ES-I3 (cell line): ENCODE measurements around the gene CTXN1.

Experiments
- H3K36me3 ChIP-seq: 2 replicates; pipeline ENCODE4 v1.6.1; 2013; ENCODE audit warnings: mild to moderate bottlenecking, low read length, control low read depth, moderate library complexity; ENCODE audit not compliant: insufficient read depth
- H3K4me1 ChIP-seq: 2 replicates; pipeline ENCODE4 v1.6.1; 2013; ENCODE audit warnings: mild to moderate bottlenecking, control low read depth, low read length; ENCODE audit not compliant: insufficient read depth
- H3K9ac ChIP-seq: 2 replicates; pipeline ENCODE4 v1.6.1; 2013; ENCODE audit warnings: low read depth, mild to moderate bottlenecking, low read length, moderate library complexity
- H3K9me3 ChIP-seq: 2 replicates; pipeline ENCODE4 v1.6.1; 2013; ENCODE audit warnings: mild to moderate bottlenecking, low read length, moderate library complexity; ENCODE audit not compliant: control insufficient read depth, insufficient read depth

CTXN1 gene

GRCh38 chr19:7926021-7926726 is at the start of gene CTXN1:
Gene CTXN1 (minus strand): TSS chr19:7926135. CDS start chr19:7925538, 597 bp downstream.
- peaks cover 3% of the 10 kb centered on the region; the same call in 1 of the 2 replicates for H3K4me1 ChIP-seq
- H3K9ac ChIP-seq, result peak within 1 kb of the TSS; percentile 54; the same call in 1 of the 2 replicates
- H3K36me3 ChIP-seq, result no peaks in the 10 kb centered on the region

GRCh38 chr19:7975037-7975436 is 49.1 kb upstream of the CTXN1 start:
- peaks cover 4% of the 10 kb centered on the region for H3K36me3 ChIP-seq
- H3K9me3 ChIP-seq, result no peaks in the 10 kb centered on the region
- H3K4me1 ChIP-seq, result no peaks in the 10 kb centered on the region; the same call in 1 of the 2 replicates
- H3K9ac ChIP-seq, result no peak overlapping the region

More at GRCh38 chr19:7926021-7926726, at the start of gene CTXN1:
- no peaks in the 10 kb centered on the region for H3K9me3 ChIP-seq

GRCh38 chr19:7973883-7974282 is 47.9 kb upstream of the CTXN1 start:
- Histone ChIP-seq H3K4me1 (peaks cover 7% of the 10 kb centered on the region), H3K9ac (no peak overlapping the region), H3K36me3 (peaks cover 6% of the 10 kb centered on the region), H3K9me3 (no peaks in the 10 kb centered on the region)

GRCh38 chr19:7971553-7972520 is 45.9 kb upstream of the CTXN1 start:
- peaks cover 19% of the 10 kb centered on the region for H3K36me3 ChIP-seq
- H3K9ac ChIP-seq, result no peak overlapping the region
- H3K9me3 ChIP-seq, result no peaks in the 10 kb centered on the region
- H3K4me1 ChIP-seq, result peaks cover 9% of the 10 kb centered on the region

- Histone ChIP-seq H3K36me3 (peaks cover 22% of the 10 kb centered on the region), H3K4me1 (peaks cover 9% of the 10 kb centered on the region), H3K9ac (no peak overlapping the region), H3K9me3 (no peaks in the 10 kb centered on the region)
These were observed 44.9 kb upstream of the CTXN1 start for GRCh38 chr19:7970716-7971448.

GRCh38 chr19:7969555-7969939 is 43.6 kb upstream of the CTXN1 start:
- Histone ChIP-seq H3K36me3 (peaks cover 32% of the 10 kb centered on the region), H3K9me3 (no peaks in the 10 kb centered on the region), H3K9ac (no peak overlapping the region), H3K4me1 (peaks cover 9% of the 10 kb centered on the region)

- Histone ChIP-seq H3K4me1 (peaks cover 9% of the 10 kb centered on the region), H3K36me3 (peaks cover 33% of the 10 kb centered on the region), H3K9me3 (no peaks in the 10 kb centered on the region), H3K9ac (no peak overlapping the region; the same call in 1 of the 2 replicates)
These were observed 43.0 kb upstream of the CTXN1 start for GRCh38 chr19:7968796-7969554.

GRCh38 chr19:7968008-7968795 is 42.3 kb upstream of the CTXN1 start:
- peaks cover 40% of the 10 kb centered on the region for H3K36me3 ChIP-seq
- H3K4me1 ChIP-seq, result peaks cover 9% of the 10 kb centered on the region
- H3K9me3 ChIP-seq, result no peaks in the 10 kb centered on the region
- no peak overlapping the region for H3K9ac ChIP-seq

- peaks cover 9% of the 10 kb centered on the region for H3K4me1 ChIP-seq
- no peak overlapping the region for H3K9ac ChIP-seq
- no peaks in the 10 kb centered on the region for H3K9me3 ChIP-seq
- peaks cover 53% of the 10 kb centered on the region for H3K36me3 ChIP-seq
These were observed 40.2 kb upstream of the CTXN1 start for GRCh38 chr19:7965921-7966665.

GRCh38 chr19:7965259-7965841 is 39.4 kb upstream of the CTXN1 start:
- Histone ChIP-seq H3K36me3 (peaks cover 54% of the 10 kb centered on the region), H3K9ac (no peak overlapping the region), H3K9me3 (no peaks in the 10 kb centered on the region), H3K4me1 (peaks cover 9% of the 10 kb centered on the region)

GRCh38 chr19:7963566-7963965 is 37.6 kb upstream of the CTXN1 start:
- no peaks in the 10 kb centered on the region for H3K9me3 ChIP-seq
- no peaks in the 10 kb centered on the region for H3K4me1 ChIP-seq
- H3K36me3 ChIP-seq, result peaks cover 51% of the 10 kb centered on the region
- H3K9ac ChIP-seq, result no peak overlapping the region

- Histone ChIP-seq H3K9ac (no peak overlapping the region), H3K4me1 (no peaks in the 10 kb centered on the region), H3K9me3 (no peaks in the 10 kb centered on the region), H3K36me3 (peaks cover 47% of the 10 kb centered on the region)
These were observed 36.8 kb upstream of the CTXN1 start for GRCh38 chr19:7962644-7963268.
